ENCODE data around the gene DLX3. TPM values are rescaled to one million over a fixed set of nuclear protein-coding genes. Genes with fewer than 3 reads are reported as not detected.

The DLX3 gene
- total and polyA plus RNA-seq, 4 donors: not detected

- TF ChIP-seq JUND (IDR thresholded peaks at IDR 0.05) (no peak), MAX (IDR thresholded peaks at IDR 0.05) (no peak), ZBTB33 (IDR thresholded peaks at IDR 0.05) (no peak), EGR1 (IDR thresholded peaks at IDR 0.05; ENCODE audit: low read depth in 2 of 2) (no peak)
- H3K9ac ChIP-seq (ENCODE audit: low read depth in 1 of 2, low read length in 2 of 2): no peak overlapping the region
- no peaks in the 10 kb centered on the region for H3K36me3 ChIP-seq (ENCODE audit: control insufficient read depth in 4 of 4, insufficient read depth in 3 of 4, low read depth in 1 of 4, low read length in 3 of 4)
- peaks cover 0 to 7% (median 1%) of the 10 kb centered on the region in 4 donors for H3K4me1 ChIP-seq (ENCODE audit: control insufficient read depth in 4 of 4, insufficient read depth in 4 of 4, low read length in 3 of 4)
- H3K4me3 ChIP-seq (ENCODE audit: low read depth in 1 of 3, low read length in 3 of 3): no peak overlapping the region
- H3K9me3 ChIP-seq (ENCODE audit: control insufficient read depth in 4 of 4, low read length in 3 of 4): no peaks in the 10 kb centered on the region
- peaks cover 0 to 2% (median 1%) of the 10 kb centered on the region in 4 donors for H3K27me3 ChIP-seq (ENCODE audit: control insufficient read depth in 4 of 4, insufficient read depth in 4 of 4, low read length in 3 of 4)
- 46% methylated on average over 20 of the region's 20 CpGs for WGBS
- H3K27ac ChIP-seq (ENCODE audit: low read depth in 1 of 2, low read length in 2 of 2): no peak overlapping the region
- no peak for DNase-seq (ENCODE audit: low spot score)
These were observed 33.1 kb upstream of the DLX3 start for GRCh38 chr17:50027881-50028735.

GRCh38 chr17:50027172-50027880, 32.3 kb upstream of the DLX3 start:
- Histone ChIP-seq H3K4me1 (ENCODE audit: control insufficient read depth in 4 of 4, insufficient read depth in 4 of 4, low read length in 3 of 4) (peaks cover 0 to 7% (median 1%) of the 10 kb centered on the region in 4 donors), H3K4me3 (ENCODE audit: low read depth in 1 of 3, low read length in 3 of 3) (no peak overlapping the region), H3K9ac (ENCODE audit: low read depth in 1 of 2, low read length in 2 of 2) (no peak overlapping the region), H3K27ac (ENCODE audit: low read depth in 1 of 2, low read length in 2 of 2) (no peak overlapping the region), H3K9me3 (ENCODE audit: control insufficient read depth in 4 of 4, low read length in 3 of 4) (no peaks in the 10 kb centered on the region), H3K27me3 (ENCODE audit: control insufficient read depth in 4 of 4, insufficient read depth in 4 of 4, low read length in 3 of 4) (peaks cover 0 to 2% (median 1%) of the 10 kb centered on the region in 4 donors), H3K36me3 (ENCODE audit: control insufficient read depth in 4 of 4, insufficient read depth in 3 of 4, low read depth in 1 of 4, low read length in 3 of 4) (no peaks in the 10 kb centered on the region)
- TF ChIP-seq TAF1 (conservative IDR thresholded peaks at IDR 0.05): no peak
- peak in 1 of 2 donors; percentile 14 for TF ChIP-seq RXRA (IDR thresholded peaks at IDR 0.05)
- peak; percentile 41 for TF ChIP-seq NR2F2 (IDR thresholded peaks at IDR 0.05)
- DNase-seq (ENCODE audit: low spot score): no peak
- 12% methylated on average over 27 of the region's 27 CpGs for WGBS

GRCh38 chr17:50026837-50027171, 31.8 kb upstream of the DLX3 start:
- Histone ChIP-seq H3K9ac (ENCODE audit: low read depth in 1 of 2, low read length in 2 of 2) (no peak overlapping the region), H3K4me3 (ENCODE audit: low read depth in 1 of 3, low read length in 3 of 3) (no peak overlapping the region), H3K9me3 (ENCODE audit: control insufficient read depth in 4 of 4, low read length in 3 of 4) (no peaks in the 10 kb centered on the region), H3K27me3 (ENCODE audit: control insufficient read depth in 4 of 4, insufficient read depth in 4 of 4, low read length in 3 of 4) (peaks cover 0 to 2% (median 1%) of the 10 kb centered on the region in 4 donors), H3K4me1 (ENCODE audit: control insufficient read depth in 4 of 4, insufficient read depth in 4 of 4, low read length in 3 of 4) (peaks cover 0 to 7% (median 1%) of the 10 kb centered on the region in 4 donors), H3K27ac (ENCODE audit: low read depth in 1 of 2, low read length in 2 of 2) (no peak overlapping the region), H3K36me3 (ENCODE audit: control insufficient read depth in 4 of 4, insufficient read depth in 3 of 4, low read depth in 1 of 4, low read length in 3 of 4) (no peaks in the 10 kb centered on the region)
- under 1% methylated on average over 6 of the region's 6 CpGs for WGBS
- DNase-seq (ENCODE audit: low spot score): peak; percentile 85
- TF ChIP-seq TAF1 (conservative IDR thresholded peaks at IDR 0.05): no peak
- peak; percentile 87 to 92 for TF ChIP-seq RAD21 (IDR thresholded peaks at IDR 0.05)
- TF ChIP-seq CTCF (IDR thresholded peaks at IDR 0.05; ENCODE audit: low read depth, low read length, missing input control): peak; percentile 97
- no peak for TF ChIP-seq ZBTB33 (IDR thresholded peaks at IDR 0.05)
